ENCODE data around the gene TRPM1. TPM values are rescaled to one million over a fixed set of nuclear protein-coding genes. Genes with fewer than 3 reads are reported as not detected.
A peak's percentile ranks its signal among the peaks of the same experiment; 100 is the strongest.

Gene TRPM1
- total RNA-seq, 1 donor from 2014 or later, result not detected

GRCh38 chr15:31129769-31130303 is 28.3 kb upstream of the TRPM1 start:
- DNase-seq (ENCODE audit: low read depth), result no peak
- TF ChIP-seq CTCF (IDR thresholded peaks at IDR 0.05; ENCODE audit: insufficient read depth, low read length, poor library complexity, severe bottlenecking), result no peak

GRCh38 chr15:31128919-31129768 is 27.6 kb upstream of the TRPM1 start:
- TF ChIP-seq CTCF (IDR thresholded peaks at IDR 0.05; ENCODE audit: insufficient read depth, low read length, poor library complexity, severe bottlenecking), result peak; percentile 98
- no peak overlapping the region for H3K4me3 ChIP-seq (ENCODE audit: low read depth, low read length)
- H3K36me3 ChIP-seq (ENCODE audit: control insufficient read depth, insufficient read depth, low read length), result no peaks in the 10 kb centered on the region
- DNase-seq (ENCODE audit: low read depth), result no peak
- H3K27me3 ChIP-seq (ENCODE audit: control insufficient read depth, insufficient read depth, low read length), result no peaks in the 10 kb centered on the region

More at GRCh38 chr15:31129769-31130303, 28.3 kb upstream of the TRPM1 start:
- Histone ChIP-seq H3K36me3 (ENCODE audit: control insufficient read depth, insufficient read depth, low read length) (no peaks in the 10 kb centered on the region), H3K27me3 (ENCODE audit: control insufficient read depth, insufficient read depth, low read length) (no peaks in the 10 kb centered on the region), H3K4me3 (ENCODE audit: low read depth, low read length) (no peak overlapping the region)

- no peaks in the 10 kb centered on the region for H3K27me3 ChIP-seq (ENCODE audit: control insufficient read depth, insufficient read depth, low read length)
- DNase-seq (ENCODE audit: low read depth), result no peak
- no peak overlapping the region for H3K4me3 ChIP-seq (ENCODE audit: low read depth, low read length)
- H3K36me3 ChIP-seq (ENCODE audit: control insufficient read depth, insufficient read depth, low read length), result no peaks in the 10 kb centered on the region
- no peak for TF ChIP-seq CTCF (IDR thresholded peaks at IDR 0.05; ENCODE audit: insufficient read depth, low read length, poor library complexity, severe bottlenecking)
These were observed 27.0 kb upstream of the TRPM1 start for GRCh38 chr15:31128477-31128876.

DNA sequence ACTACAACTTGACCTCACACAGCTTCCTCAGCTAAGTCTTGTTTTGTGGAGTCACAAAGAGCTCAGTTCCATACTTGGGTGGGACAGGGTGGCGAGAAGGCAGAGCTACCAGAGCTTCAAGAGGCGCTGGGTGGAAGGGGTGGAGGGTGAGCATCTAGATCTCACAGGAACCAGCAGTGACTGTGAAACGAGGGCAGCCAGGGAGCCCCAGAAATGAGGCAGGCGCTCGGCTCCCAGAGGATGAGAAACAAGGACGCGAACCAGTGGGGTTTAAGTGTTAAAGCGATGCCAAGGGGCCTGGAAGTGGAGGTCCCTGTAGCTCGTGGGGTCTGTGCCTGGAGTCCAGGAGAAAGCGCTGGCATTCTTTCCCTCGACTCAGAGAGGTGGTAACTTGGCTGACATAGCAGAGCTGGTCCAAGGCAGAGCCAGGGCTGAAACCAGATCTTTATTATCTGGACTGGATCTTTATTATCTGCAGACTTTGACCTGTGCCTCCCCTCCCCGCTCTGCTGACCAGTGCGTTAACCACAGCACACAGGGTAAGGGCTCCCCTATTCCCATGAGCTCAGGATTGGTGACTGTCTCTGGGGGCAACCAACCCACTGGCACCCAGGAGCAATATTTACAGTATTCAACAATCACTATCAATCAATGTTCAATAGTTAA is 26.2 kb upstream of the TRPM1 start:
- no peak for TF ChIP-seq CTCF (IDR thresholded peaks at IDR 0.05; ENCODE audit: insufficient read depth, low read length, poor library complexity, severe bottlenecking)
- no peaks in the 10 kb centered on the region for H3K27me3 ChIP-seq (ENCODE audit: control insufficient read depth, insufficient read depth, low read length)
- H3K36me3 ChIP-seq (ENCODE audit: control insufficient read depth, insufficient read depth, low read length), result no peaks in the 10 kb centered on the region
- H3K4me3 ChIP-seq (ENCODE audit: low read depth, low read length), result no peak overlapping the region
- DNase-seq (ENCODE audit: low read depth), result no peak

DNA sequence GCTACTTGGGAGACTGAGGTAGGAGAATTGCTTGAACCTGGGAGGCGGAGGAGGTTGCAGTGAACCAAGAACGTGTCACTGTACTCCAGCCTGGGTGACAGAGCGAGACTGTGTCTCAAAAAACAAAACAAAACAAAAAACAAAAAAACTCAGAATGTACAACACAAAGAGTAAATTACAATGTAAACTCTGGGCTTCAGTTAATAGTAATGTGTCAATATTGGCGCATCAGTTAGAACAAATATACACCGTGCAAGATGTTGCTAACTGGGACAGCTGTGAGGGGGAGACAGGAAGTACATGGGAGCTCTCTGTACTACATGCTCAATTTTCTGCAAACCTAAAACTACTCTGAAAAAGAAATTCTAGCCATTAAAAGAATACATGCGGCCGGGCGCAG is 23.5 kb upstream of the TRPM1 start:
- no peaks in the 10 kb centered on the region for H3K36me3 ChIP-seq (ENCODE audit: control insufficient read depth, insufficient read depth, low read length)
- TF ChIP-seq CTCF (IDR thresholded peaks at IDR 0.05; ENCODE audit: insufficient read depth, low read length, poor library complexity, severe bottlenecking), result no peak
- DNase-seq (ENCODE audit: low read depth), result no peak
- no peaks in the 10 kb centered on the region for H3K27me3 ChIP-seq (ENCODE audit: control insufficient read depth, insufficient read depth, low read length)
- no peak overlapping the region for H3K4me3 ChIP-seq (ENCODE audit: low read depth, low read length)

All from kidney epithelial cell (primary cell).